GM18499 (cell line): ENCODE results near the gene M6PR.

Source experiments
- ATAC-seq: cut with Tn5 transposase; IDR thresholded peaks from one replicate; pipeline ENCODE4 v1.9.1; 2021; ENCODE audit warnings: moderate number of reproducible peaks; ENCODE audit not compliant: insufficient read depth, unreplicated experiment

M6PR gene

GRCh38 chr12:8949342-8950220 is at the start of gene M6PR:
TSS of gene M6PR (minus strand) at chr12:8949645. CDS start at chr12:8946404, 3,241 bp downstream.
- ATAC-seq: peak; percentile 55

- peak; percentile 88 for ATAC-seq
Measured at GRCh38 chr12:8996682-8997405, 47.4 kb upstream of the M6PR start.

- no peak for ATAC-seq
Measured at GRCh38 chr12:8995021-8995775, 45.8 kb upstream of the M6PR start.

- no peak for ATAC-seq
Measured at GRCh38 chr12:8993827-8994226, 44.4 kb upstream of the M6PR start.

- no peak for ATAC-seq
Measured at GRCh38 chr12:8991371-8992345, 42.2 kb upstream of the M6PR start.

GRCh38 chr12:8989413-8989812 is 40.0 kb upstream of the M6PR start, which contains the start of gene KLRG1:
TSS of gene KLRG1 (plus strand) at chr12:8989546. CDS start at chr12:8989636, 90 bp downstream.
- ATAC-seq: no peak

- ATAC-seq: no peak
Measured at GRCh38 chr12:8987685-8988084, 38.2 kb upstream of the M6PR start.

- ATAC-seq: no peak
Measured at GRCh38 chr12:8987163-8987562, 37.7 kb upstream of the M6PR start.

GRCh38 chr12:8985213-8985754 is 35.8 kb upstream of the M6PR start:
- ATAC-seq: no peak

- no peak for ATAC-seq
Measured at GRCh38 chr12:8980137-8980536, 30.7 kb upstream of the M6PR start.

- ATAC-seq: no peak
Measured at GRCh38 chr12:8970432-8970831, 21.0 kb upstream of the M6PR start.

GRCh38 chr12:8969861-8970411 is 20.5 kb upstream of the M6PR start:
- ATAC-seq: no peak

- ATAC-seq: no peak
Measured at GRCh38 chr12:8968761-8969160, 19.3 kb upstream of the M6PR start.

GRCh38 chr12:8960176-8960575 is 10.7 kb upstream of the M6PR start:
- ATAC-seq: no peak

GRCh38 chr12:8958066-8958465 is 8.6 kb upstream of the M6PR start:
- no peak for ATAC-seq

- no peak for ATAC-seq
Measured at GRCh38 chr12:8957561-8957960, 8.1 kb upstream of the M6PR start.

- no peak for ATAC-seq
Measured at GRCh38 chr12:8956772-8957171, 7.3 kb upstream of the M6PR start.

GRCh38 chr12:8956073-8956472 is 6.6 kb upstream of the M6PR start:
- ATAC-seq: no peak
